Mesothelial cell of epicardium (in vitro differentiated cells): ENCODE measurements around the gene ELF1. TPM values are rescaled to one million over a fixed set of nuclear protein-coding genes. Genes with fewer than 3 reads are reported as not detected.
"Not testable (repeated sequence)": the region's sequence is repeated elsewhere in the genome, so short reads cannot be mapped to it uniquely, and the experiment has no call there.

Experiments used
- DNase-seq, 2 experiments: peaks; one replicate each; pipeline ENCODE4 v3.0.0; 2021; ENCODE audit warnings: low spot score in 2 of 2; ENCODE audit not compliant: unreplicated experiment in 2 of 2
- H3K27ac Mint-ChIP-seq: 2 replicates; pipeline ENCODE4 v1.8.0; 2021; ENCODE audit warnings: mixed read lengths
- H3K27me3 Mint-ChIP-seq: 2 replicates; pipeline ENCODE4 v1.8.0; 2021; ENCODE audit warnings: low read depth, mixed read lengths
- H3K36me3 Mint-ChIP-seq: 2 replicates; pipeline ENCODE4 v1.8.0; 2021; ENCODE audit warnings: mixed read lengths
- H3K4me1 Mint-ChIP-seq: 2 replicates; pipeline ENCODE4 v1.8.0; 2021; ENCODE audit warnings: mixed read lengths
- H3K4me3 Mint-ChIP-seq: 2 replicates; pipeline ENCODE4 v1.8.0; 2021; ENCODE audit warnings: mild to moderate bottlenecking, moderate library complexity, mixed read lengths
- H3K9me3 Mint-ChIP-seq: 2 replicates; pipeline ENCODE4 v1.8.0; 2021; ENCODE audit warnings: mixed read lengths
- total RNA-seq: library from RNA; stranded (reverse); gene quantifications from 3 replicates; pipeline ENCODE4 v1.2.1, GENCODE V29; 2021
- TF ChIP-seq, protein P1 (sequence below): fragments of 200-600 bp; sonication (generic); IDR thresholded peaks from one replicate; pipeline ENCODE4 v1.5.0; 2021; ENCODE audit warnings: antibody characterized with exemption; ENCODE audit not compliant: unreplicated experiment

The ELF1 gene
- total RNA-seq, 1 donor from 2014 or later: 76.9 TPM

DNA sequence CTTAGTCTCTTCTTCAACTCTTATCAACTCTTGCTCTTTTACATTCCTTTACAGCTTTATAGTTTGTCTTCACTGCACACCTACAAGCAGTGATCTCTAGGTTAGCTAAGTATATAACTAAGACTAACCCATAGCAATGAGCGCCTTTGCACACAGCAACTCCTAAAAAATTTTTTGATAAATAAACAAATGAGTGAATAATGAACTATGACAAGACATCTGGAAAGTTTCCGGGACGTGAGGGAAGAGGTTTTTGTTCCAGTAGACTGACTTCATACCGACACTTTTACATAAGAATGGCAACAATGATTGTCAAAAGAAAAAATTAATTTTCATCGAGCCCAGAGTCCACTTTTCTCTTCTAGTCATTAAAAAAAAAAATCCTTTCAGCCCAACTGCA lies 98.3 kb downstream of the ELF1 start:
- DNase-seq: no peak
- H3K4me1 Mint-ChIP-seq: peaks cover 17% of the 10 kb centered on the region
- peak overlapping the region; percentile 96 for H3K27ac Mint-ChIP-seq
- peak overlapping the region; percentile 87 for H3K4me3 Mint-ChIP-seq
- H3K36me3 Mint-ChIP-seq: no peaks in the 10 kb centered on the region
- no peaks in the 10 kb centered on the region for H3K27me3 Mint-ChIP-seq
- TF ChIP-seq, protein P1, sequence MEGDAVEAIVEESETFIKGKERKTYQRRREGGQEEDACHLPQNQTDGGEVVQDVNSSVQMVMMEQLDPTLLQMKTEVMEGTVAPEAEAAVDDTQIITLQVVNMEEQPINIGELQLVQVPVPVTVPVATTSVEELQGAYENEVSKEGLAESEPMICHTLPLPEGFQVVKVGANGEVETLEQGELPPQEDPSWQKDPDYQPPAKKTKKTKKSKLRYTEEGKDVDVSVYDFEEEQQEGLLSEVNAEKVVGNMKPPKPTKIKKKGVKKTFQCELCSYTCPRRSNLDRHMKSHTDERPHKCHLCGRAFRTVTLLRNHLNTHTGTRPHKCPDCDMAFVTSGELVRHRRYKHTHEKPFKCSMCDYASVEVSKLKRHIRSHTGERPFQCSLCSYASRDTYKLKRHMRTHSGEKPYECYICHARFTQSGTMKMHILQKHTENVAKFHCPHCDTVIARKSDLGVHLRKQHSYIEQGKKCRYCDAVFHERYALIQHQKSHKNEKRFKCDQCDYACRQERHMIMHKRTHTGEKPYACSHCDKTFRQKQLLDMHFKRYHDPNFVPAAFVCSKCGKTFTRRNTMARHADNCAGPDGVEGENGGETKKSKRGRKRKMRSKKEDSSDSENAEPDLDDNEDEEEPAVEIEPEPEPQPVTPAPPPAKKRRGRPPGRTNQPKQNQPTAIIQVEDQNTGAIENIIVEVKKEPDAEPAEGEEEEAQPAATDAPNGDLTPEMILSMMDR: no peak
- no peaks in the 10 kb centered on the region for H3K9me3 Mint-ChIP-seq

DNA sequence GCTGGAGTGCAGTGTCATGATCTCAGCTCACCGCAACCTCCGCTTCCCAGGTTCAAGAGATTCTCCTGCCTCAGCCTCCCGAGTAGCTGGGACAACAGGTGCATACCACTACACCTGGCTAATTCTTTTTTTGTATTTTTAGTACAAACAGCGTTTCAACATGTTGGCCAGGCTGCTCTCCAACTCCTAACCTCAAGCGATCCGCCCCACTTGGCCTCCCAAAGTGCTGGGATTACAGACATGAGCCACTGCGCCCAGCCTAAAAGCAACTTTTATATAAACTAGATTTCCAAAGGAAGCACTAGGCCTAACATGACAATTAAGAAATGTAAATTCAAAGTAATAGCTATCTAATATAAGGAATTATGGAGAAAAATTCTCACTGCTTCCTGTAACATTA lies 99.2 kb downstream of the ELF1 start:
- not testable (repeated sequence) for H3K36me3 Mint-ChIP-seq, H3K27me3 Mint-ChIP-seq, DNase-seq, H3K9me3 Mint-ChIP-seq
- peak overlapping the region; percentile 87 for H3K4me3 Mint-ChIP-seq
- peak overlapping the region; percentile 96 for H3K27ac Mint-ChIP-seq
- H3K4me1 Mint-ChIP-seq: peaks cover 17% of the 10 kb centered on the region

DNA sequence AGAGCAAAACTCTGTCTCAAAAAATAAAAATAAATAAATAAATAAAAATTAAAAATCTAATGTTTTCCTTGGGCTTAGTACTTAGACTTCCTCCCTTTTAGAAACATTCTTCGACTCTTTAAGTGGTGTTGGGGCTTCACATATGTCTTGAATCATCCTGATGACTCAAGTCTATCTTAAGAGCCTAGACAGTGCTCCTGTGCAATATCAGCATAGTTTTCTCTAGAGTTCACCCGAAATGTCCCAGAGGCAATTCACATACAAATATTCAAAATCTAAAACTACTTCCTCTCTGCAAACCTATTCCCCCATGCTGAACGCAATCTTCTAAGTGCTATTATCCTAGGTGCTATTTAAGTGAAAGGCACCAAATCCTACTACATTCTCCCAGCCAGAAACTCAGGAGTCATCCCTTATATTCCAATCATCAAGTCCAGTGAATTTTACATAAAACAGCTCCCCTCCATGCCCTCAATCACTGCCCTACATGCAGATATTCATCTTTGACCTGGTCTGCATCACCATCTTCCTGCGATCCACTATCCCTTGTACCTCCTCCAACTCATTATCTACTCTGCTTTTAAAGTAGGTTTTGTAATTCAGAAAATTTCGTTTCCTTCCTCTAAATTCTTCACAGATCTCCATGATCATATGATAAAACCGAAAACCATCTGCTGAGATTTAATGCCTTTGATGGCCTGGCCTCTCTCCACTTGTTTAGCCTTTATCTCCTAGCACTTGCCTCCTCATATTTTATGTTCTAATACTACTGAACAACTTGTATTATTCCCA lies 102.7 kb downstream of the ELF1 start:
- H3K27ac Mint-ChIP-seq: no peak overlapping the region
- no peaks in the 10 kb centered on the region for H3K9me3 Mint-ChIP-seq
- no peak overlapping the region for H3K4me3 Mint-ChIP-seq
- H3K27me3 Mint-ChIP-seq: no peaks in the 10 kb centered on the region
- DNase-seq: no peak
- H3K36me3 Mint-ChIP-seq: peaks cover 1% of the 10 kb centered on the region
- TF ChIP-seq, protein P1: no peak
- peaks cover 19% of the 10 kb centered on the region for H3K4me1 Mint-ChIP-seq

DNA sequence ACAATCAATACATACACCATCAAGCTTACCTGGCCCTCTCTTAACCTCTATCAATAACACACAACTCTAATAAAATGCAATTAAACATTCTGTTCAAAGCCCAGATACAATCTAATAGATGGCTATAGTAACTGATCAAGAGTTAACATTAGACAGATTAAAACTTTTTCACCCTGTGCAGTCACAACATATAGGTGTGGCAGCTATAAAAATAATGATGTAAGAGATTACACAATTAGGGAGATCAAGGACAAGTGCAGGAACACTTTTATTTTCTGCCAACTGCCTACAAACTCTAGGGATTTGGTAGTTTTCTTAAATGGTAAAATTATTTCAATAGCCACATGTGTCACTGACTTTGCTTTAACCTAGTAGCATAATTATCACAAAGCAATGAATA lies 104.3 kb downstream of the ELF1 start:
- DNase-seq, H3K36me3 Mint-ChIP-seq, H3K4me3 Mint-ChIP-seq, H3K27ac Mint-ChIP-seq, H3K9me3 Mint-ChIP-seq, H3K27me3 Mint-ChIP-seq: not testable (repeated sequence)
- H3K4me1 Mint-ChIP-seq: peaks cover 11% of the 10 kb centered on the region

GRCh38 chr13:40911341-40911740 lies 107.8 kb downstream of the ELF1 start:
- Mint-ChIP-seq H3K9me3 (no peaks in the 10 kb centered on the region), H3K27ac (peak overlapping the region; percentile 45), H3K4me3 (no peak overlapping the region), H3K4me1 (peaks cover 7% of the 10 kb centered on the region), H3K27me3 (no peaks in the 10 kb centered on the region), H3K36me3 (peaks cover 1% of the 10 kb centered on the region)
- TF ChIP-seq, protein P1: no peak
- DNase-seq: no peak

GRCh38 chr13:40910324-40911050 lies 108.6 kb downstream of the ELF1 start:
- no peak for DNase-seq
- Mint-ChIP-seq H3K9me3 (no peaks in the 10 kb centered on the region), H3K36me3 (peaks cover 1% of the 10 kb centered on the region), H3K4me3 (no peak overlapping the region), H3K27ac (no peak overlapping the region), H3K4me1 (peaks cover 6% of the 10 kb centered on the region), H3K27me3 (no peaks in the 10 kb centered on the region)
- TF ChIP-seq, protein P1: no peak

GRCh38 chr13:40909541-40910200 lies 109.4 kb downstream of the ELF1 start:
- H3K27ac Mint-ChIP-seq, H3K9me3 Mint-ChIP-seq, H3K4me3 Mint-ChIP-seq, H3K27me3 Mint-ChIP-seq, H3K4me1 Mint-ChIP-seq, DNase-seq, H3K36me3 Mint-ChIP-seq: not testable (repeated sequence)
